OCI-M1 (cell line): ENCODE data around the gene APP.
"Not testable (repeated sequence)": the region's sequence is repeated elsewhere in the genome, so short reads cannot be mapped to it uniquely, and the experiment has no call there.

Source experiments
- DNase-seq: peaks from one replicate; lab custom pipeline; 2025; lab: John Stamatoyannopoulos, UW

Gene APP

GRCh38 chr21:26019236-26019635 lies 151.3 kb downstream of the APP start:
- no peak for DNase-seq

- DNase-seq: no peak
These were observed 156.6 kb downstream of the APP start for GRCh38 chr21:26013970-26014369.

- not testable (repeated sequence) for DNase-seq
These were observed 158.1 kb downstream of the APP start for GRCh38 chr21:26012482-26012881.

- DNase-seq: no peak
These were observed 159.2 kb downstream of the APP start for GRCh38 chr21:26011292-26011940.

- peak; percentile 13 for DNase-seq
These were observed 162.5 kb downstream of the APP start for GRCh38 chr21:26007951-26008498.

GRCh38 chr21:26005464-26005863 lies 165.1 kb downstream of the APP start:
- DNase-seq: no peak

DNA sequence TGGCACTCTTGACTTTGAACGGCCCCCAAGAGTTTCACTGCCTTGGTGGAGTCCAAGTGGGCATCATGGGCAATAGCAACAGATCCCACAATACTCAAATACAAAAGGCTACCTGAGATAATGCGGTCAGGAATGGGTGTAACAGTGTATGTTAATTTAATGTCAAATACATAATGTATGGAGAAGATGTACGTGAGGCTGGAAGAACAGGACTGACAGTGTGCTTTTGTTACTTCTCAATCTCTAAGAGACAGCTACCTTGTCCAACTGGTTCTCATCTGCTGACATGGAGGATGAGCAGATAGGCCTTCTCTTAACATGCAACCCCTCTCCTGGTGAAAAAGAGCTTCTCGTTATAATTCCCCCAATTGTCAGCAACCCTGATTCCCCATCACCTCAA lies 167.2 kb downstream of the APP start:
- DNase-seq: no peak

- peak; percentile 8 for DNase-seq
These were observed 169.2 kb downstream of the APP start for GRCh38 chr21:26001356-26001755.

- DNase-seq: no peak
These were observed 170.5 kb downstream of the APP start for GRCh38 chr21:25999921-26000582.

DNA sequence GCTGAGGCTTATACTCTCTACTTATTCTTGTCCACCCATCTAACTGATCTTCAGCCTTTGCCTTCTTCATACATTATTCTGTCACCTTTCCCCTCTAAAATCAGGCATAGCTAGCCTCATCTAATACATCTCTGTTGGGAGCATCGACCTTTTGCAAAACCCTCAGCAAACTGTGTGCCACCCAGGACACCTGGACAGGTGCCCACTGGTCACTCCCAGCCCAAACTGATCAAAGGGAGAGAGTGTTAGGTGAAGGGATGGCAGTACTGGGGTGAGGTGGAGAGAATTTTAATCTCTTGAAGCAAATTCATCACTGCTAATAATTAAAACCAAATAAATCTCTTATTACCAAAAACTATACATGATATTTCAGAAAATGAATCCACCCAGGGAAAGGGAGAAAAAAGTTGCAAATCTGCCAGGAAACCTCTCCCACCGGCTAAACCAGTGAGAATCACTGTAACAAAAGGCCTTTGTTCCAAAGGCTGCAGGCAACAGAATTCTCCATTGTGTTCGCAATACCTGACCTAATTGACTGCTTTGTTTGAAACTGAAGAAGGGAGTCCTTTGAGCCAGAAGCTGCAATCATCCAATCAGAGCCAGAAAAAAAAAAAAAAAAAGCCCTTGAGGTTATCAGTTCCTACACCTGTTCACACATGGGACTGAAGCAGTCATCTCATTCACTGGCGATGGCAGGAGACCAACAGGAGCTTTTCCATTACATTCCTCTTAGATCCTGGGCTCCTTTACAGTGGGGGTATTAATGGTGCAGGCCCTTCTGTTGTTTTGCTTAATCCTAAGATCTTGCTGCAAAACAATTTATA lies 172.6 kb downstream of the APP start:
- no peak for DNase-seq

DNA sequence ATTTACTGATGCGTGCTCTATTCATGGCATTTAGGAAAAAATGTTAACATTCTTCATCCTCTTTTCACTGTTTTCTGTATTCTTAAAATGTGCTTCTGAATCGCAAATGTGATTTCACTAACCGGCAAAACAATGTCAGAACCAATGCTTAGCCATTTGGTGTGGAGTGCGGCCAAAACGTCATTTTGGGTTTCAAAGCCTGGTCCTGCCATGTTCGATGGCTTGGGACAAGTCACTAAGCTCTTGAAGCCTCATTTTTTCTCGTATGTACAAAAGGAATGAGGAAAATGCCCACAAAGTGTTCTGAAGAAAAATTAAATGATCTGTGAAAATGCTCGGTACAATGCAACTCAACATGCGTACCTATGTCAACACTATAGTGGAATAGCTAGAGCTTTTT lies 175.3 kb downstream of the APP start:
- DNase-seq: no peak

GRCh38 chr21:25994758-25995163 lies 175.8 kb downstream of the APP start:
- DNase-seq: no peak

DNA sequence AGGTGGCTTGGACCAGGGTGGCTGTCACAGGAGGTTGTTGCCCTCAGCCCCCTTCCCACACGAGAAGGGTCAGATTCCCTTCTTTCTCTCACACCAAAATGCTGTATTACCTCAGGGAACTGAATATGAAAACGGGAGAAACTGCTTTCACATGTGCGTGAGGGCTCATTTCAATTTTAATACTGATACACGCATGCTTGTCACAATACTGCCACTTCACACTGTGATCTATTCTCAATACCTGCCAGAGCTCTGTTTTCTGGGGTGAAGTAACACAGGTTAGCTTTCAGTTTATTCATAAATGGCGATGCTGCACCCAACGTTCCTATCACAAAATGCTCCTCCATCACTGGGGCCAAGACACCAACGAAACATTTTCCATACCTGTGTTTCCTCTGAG lies 181.8 kb downstream of the APP start:
- DNase-seq: no peak

DNA sequence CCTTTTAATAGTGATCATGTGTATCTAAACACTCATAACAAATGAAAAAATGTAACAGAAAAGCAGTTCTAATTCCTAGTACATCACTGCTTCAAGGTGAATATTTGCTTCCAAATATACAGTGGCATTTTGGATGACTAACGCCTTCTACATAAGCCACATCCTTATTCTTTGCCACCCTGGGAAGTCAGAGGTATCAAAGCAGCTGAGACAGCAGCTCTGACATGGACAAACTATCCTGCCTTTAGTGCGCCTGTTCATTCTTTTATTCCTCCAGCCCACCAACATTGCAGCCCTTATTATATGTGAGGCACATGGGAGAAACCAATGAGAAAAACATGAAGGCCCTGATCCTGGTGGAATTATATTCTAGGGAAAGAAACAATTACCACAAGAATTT lies 183.0 kb downstream of the APP start:
- no peak for DNase-seq

GRCh38 chr21:25986928-25987327 lies 183.6 kb downstream of the APP start:
- DNase-seq: no peak

- no peak for DNase-seq
These were observed 184.6 kb downstream of the APP start for GRCh38 chr21:25985990-25986389.

- no peak for DNase-seq
These were observed 186.0 kb downstream of the APP start for GRCh38 chr21:25984538-25984937.

DNA sequence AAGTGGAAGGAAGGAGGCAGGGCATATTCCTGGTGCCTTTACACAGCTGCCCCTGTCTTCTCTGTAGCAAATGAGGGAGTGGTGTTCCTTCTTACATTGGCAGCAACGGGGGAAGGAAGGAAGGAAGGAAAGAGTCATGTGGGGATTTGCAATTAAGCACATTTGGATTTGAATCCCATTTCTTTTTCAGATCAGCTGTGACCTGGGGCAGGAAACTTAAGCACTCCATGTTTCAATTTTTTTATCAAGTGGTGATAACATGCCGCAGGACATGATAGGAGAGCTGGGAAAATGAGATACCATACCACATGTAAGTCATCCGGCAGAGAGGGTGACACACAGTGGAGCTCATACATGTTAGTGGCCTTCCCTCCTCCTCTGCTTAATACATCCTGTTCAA lies 186.8 kb downstream of the APP start:
- DNase-seq: peak; percentile 13

DNA sequence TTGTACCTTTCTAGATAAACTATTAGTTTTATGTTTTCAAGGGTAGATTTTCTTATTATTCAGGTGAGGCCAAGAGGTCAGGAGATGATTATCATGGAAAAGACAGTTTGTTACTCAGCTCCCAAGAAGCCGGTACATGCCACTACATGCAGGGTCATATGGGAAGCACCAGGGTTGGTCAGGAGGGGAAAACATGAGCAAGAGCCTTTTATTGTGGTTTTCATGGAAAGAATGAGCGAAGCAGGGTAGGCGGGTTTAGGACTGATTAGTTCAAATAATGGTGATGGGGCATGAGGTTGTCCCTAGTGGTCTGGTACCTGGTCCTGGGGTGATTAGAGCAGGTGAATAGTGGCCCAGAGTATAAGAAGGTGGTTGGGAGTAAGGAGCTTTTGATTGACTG lies 189.9 kb downstream of the APP start:
- no peak for DNase-seq

DNA sequence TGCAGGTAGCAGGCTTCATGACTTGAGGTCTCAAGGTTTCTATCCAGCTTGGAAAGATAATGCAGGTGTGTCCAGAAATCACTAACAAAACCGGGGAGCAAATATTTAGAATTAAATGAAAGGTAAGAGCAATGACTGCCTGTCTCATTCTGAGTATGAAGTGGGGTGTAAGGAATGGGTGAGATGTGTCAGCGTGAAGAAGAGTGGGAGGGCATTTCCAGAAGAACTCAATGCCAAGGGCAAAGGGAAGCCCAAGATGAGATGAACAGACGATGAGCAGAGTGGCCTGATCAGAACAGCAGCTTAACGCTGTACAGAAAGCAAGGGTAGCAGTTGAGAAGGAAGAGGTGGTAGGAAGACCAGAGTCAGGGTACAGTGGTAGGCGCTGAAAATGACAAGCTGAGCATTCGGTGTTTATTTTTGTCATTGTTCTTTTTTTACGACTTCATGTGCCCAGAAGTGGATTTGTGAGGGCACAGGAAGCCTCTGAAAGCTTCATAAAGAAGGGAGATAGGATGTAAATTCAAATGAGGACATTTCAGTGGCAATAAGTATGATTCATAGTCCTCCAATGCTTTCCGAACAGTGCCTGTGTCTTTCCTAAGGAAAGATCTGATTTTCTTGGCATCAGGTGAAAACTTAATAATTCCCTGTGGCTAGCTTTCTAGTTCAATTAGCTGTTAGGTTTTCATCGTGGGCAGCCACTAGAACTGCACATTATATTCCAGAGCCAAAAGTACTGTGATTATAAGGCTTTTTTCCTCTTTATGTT lies 190.5 kb downstream of the APP start:
- no peak for DNase-seq

- DNase-seq: no peak
These were observed 193.4 kb downstream of the APP start for GRCh38 chr21:25977068-25977611.

GRCh38 chr21:25974964-25975363 lies 195.6 kb downstream of the APP start:
- DNase-seq: no peak
